Neural cell (in vitro differentiated cells): ENCODE data around the gene RAB1B.

ENCODE experiments used
- EP300 ChIP-seq: fragments of 450-650 bp; conservative IDR thresholded peaks from 2 replicates; pipeline ENCODE4 v1.6.1; 2014; ENCODE audit warnings: antibody characterized with exemption, mild to moderate bottlenecking, moderate library complexity; ENCODE audit not compliant: poor library complexity, severe bottlenecking
- EZH2 ChIP-seq: fragments of 200-600, 300-800 bp; shearing (Covaris generic), sonication (generic); IDR thresholded peaks from 2 replicates; pipeline ENCODE4 v1.6.1; 2014; ENCODE audit warnings: antibody characterized with exemption, low read length, borderline replicate concordance, mild to moderate bottlenecking; ENCODE audit not compliant: insufficient read depth, poor library complexity, severe bottlenecking
- MXI1 ChIP-seq: fragments of 450-650 bp; conservative IDR thresholded peaks from 2 replicates; pipeline ENCODE4 v1.6.1; 2014; ENCODE audit warnings: antibody characterized with exemption, mild to moderate bottlenecking; ENCODE audit not compliant: poor library complexity, severe bottlenecking
- POLR2AphosphoS5 ChIP-seq: IDR thresholded peaks from 2 replicates; pipeline ENCODE4 v1.6.1; 2012
- RAD21 ChIP-seq: fragments of 450-650 bp; conservative IDR thresholded peaks from 2 replicates; pipeline ENCODE4 v1.6.1; 2014; ENCODE audit warnings: antibody characterized with exemption, mild to moderate bottlenecking, moderate library complexity
- SMC3 ChIP-seq: fragments of 450-650 bp; conservative IDR thresholded peaks from 2 replicates; pipeline ENCODE4 v1.6.1; 2014; ENCODE audit warnings: antibody characterized with exemption, mild to moderate bottlenecking, moderate library complexity; ENCODE audit not compliant: poor library complexity
- TF ChIP-seq, protein P1 (sequence below): fragments of 450-650 bp; IDR thresholded peaks from 2 replicates; pipeline ENCODE4 v1.5.1; 2014; ENCODE audit warnings: antibody characterized with exemption, mild to moderate bottlenecking, moderate library complexity; ENCODE audit not compliant: poor library complexity, severe bottlenecking
- TF ChIP-seq, protein P2 (sequence below): IDR thresholded peaks from 2 replicates; pipeline ENCODE4 v1.6.1; 2012; ENCODE audit warnings: borderline replicate concordance

DNA sequence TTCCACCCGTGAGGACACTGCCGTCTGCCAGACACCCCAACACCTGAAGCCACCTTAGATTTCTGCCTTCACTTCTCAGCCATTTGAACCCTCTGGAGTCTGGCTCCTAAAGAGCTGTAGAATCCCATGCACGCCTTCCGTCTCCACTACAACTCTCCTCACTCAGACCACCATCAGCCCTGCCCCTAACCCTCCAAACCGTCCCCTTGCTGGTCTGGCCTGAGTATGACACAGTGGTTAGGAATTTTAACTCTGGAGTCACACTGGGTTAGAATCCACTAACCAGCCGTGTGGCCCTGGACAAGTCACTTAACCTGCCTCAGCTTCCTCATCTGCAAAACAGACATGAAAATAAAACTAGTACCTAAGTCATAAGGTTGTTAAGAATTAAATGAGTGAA lies 12.6 kb downstream of the RAB1B start:
- TF ChIP-seq, protein P1, sequence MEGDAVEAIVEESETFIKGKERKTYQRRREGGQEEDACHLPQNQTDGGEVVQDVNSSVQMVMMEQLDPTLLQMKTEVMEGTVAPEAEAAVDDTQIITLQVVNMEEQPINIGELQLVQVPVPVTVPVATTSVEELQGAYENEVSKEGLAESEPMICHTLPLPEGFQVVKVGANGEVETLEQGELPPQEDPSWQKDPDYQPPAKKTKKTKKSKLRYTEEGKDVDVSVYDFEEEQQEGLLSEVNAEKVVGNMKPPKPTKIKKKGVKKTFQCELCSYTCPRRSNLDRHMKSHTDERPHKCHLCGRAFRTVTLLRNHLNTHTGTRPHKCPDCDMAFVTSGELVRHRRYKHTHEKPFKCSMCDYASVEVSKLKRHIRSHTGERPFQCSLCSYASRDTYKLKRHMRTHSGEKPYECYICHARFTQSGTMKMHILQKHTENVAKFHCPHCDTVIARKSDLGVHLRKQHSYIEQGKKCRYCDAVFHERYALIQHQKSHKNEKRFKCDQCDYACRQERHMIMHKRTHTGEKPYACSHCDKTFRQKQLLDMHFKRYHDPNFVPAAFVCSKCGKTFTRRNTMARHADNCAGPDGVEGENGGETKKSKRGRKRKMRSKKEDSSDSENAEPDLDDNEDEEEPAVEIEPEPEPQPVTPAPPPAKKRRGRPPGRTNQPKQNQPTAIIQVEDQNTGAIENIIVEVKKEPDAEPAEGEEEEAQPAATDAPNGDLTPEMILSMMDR = no peak
- no peak for TF ChIP-seq EP300
- no peak for TF ChIP-seq EZH2
- TF ChIP-seq POLR2AphosphoS5 = no peak
- TF ChIP-seq, protein P2, sequence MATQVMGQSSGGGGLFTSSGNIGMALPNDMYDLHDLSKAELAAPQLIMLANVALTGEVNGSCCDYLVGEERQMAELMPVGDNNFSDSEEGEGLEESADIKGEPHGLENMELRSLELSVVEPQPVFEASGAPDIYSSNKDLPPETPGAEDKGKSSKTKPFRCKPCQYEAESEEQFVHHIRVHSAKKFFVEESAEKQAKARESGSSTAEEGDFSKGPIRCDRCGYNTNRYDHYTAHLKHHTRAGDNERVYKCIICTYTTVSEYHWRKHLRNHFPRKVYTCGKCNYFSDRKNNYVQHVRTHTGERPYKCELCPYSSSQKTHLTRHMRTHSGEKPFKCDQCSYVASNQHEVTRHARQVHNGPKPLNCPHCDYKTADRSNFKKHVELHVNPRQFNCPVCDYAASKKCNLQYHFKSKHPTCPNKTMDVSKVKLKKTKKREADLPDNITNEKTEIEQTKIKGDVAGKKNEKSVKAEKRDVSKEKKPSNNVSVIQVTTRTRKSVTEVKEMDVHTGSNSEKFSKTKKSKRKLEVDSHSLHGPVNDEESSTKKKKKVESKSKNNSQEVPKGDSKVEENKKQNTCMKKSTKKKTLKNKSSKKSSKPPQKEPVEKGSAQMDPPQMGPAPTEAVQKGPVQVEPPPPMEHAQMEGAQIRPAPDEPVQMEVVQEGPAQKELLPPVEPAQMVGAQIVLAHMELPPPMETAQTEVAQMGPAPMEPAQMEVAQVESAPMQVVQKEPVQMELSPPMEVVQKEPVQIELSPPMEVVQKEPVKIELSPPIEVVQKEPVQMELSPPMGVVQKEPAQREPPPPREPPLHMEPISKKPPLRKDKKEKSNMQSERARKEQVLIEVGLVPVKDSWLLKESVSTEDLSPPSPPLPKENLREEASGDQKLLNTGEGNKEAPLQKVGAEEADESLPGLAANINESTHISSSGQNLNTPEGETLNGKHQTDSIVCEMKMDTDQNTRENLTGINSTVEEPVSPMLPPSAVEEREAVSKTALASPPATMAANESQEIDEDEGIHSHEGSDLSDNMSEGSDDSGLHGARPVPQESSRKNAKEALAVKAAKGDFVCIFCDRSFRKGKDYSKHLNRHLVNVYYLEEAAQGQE = no peak
- no peak for TF ChIP-seq RAD21
- TF ChIP-seq MXI1 = no peak
- TF ChIP-seq SMC3 = no peak
